Naive thymus-derived CD4-positive, alpha-beta T cell (primary cell): ENCODE measurements around the gene SERPINE2. TPM values are rescaled to one million over a fixed set of nuclear protein-coding genes. Genes with fewer than 3 reads are reported as not detected.
A peak's percentile ranks its signal among the peaks of the same experiment; 100 is the strongest.

Source experiments
- ATAC-seq: fragments of 150-1000 bp; cut with Tn5 transposase; 2 replicates; pipeline ENCODE4 v1.10.0; 2021; ENCODE audit warnings: mild to moderate bottlenecking, moderate library complexity
- CTCF ChIA-PET: fragments of 350-600 bp; sonication (Branson Sonifier 250); formaldehyde crosslinking; loops from one replicate; lab custom pipeline; 2021; ENCODE audit warnings: antibody characterized with exemption; lab: Charles Lee
- POLR2A ChIA-PET: fragments of 350-600 bp; sonication (Branson Sonifier 250); formaldehyde crosslinking; loops from one replicate; lab custom pipeline; 2021; ENCODE audit warnings: antibody characterized with exemption, inconsistent platforms; lab: Charles Lee
- DNase-seq, 9 donors: peaks; one replicate each; pipeline versions ENCODE4 v3.0.0 to v3.0.0-alpha.2; 2020 to 2022; ENCODE audit warnings: mixed read lengths in 1 of 9
- H3K27ac ChIP-seq: one replicate; pipeline ENCODE4 v1.7.0; 2013; ENCODE audit warnings: mild to moderate bottlenecking, low read depth, low read length, moderate library complexity
- H3K27me3 ChIP-seq, 2 donors: one replicate each; pipeline ENCODE4 v1.7.0; 2013; ENCODE audit warnings: low read length in 2 of 2, mild to moderate bottlenecking in 2 of 2, moderate library complexity in 2 of 2; ENCODE audit not compliant: control insufficient read depth in 2 of 2, insufficient read depth in 2 of 2
- H3K36me3 ChIP-seq, 3 experiments: 1 replicate in 2 of 3; 2 replicates in 1 of 3; pipeline ENCODE4 v1.7.0; 2013; ENCODE audit warnings: low read length in 3 of 3, mild to moderate bottlenecking in 3 of 3, moderate library complexity in 1 of 3; ENCODE audit not compliant: insufficient read depth in 3 of 3, control insufficient read depth in 2 of 3
- H3K4me1 ChIP-seq, 2 donors: one replicate each; pipeline ENCODE4 v1.7.0; 2013; ENCODE audit warnings: low read length in 2 of 2, mild to moderate bottlenecking in 2 of 2, moderate library complexity in 1 of 2; ENCODE audit not compliant: control insufficient read depth in 2 of 2, insufficient read depth in 2 of 2
- H3K4me3 ChIP-seq: 2 replicates; pipeline ENCODE4 v1.7.0; 2013; ENCODE audit warnings: mild to moderate bottlenecking, low read length
- H3K9me3 ChIP-seq, 3 experiments: 1 replicate in 2 of 3; 2 replicates in 1 of 3; pipeline ENCODE4 v1.7.0; 2013; ENCODE audit warnings: low read length in 3 of 3; ENCODE audit not compliant: control insufficient read depth in 2 of 3
- H3K27ac Mint-ChIP-seq, 9 donors: one replicate each; pipeline ENCODE4 v1.8.0; 2020 to 2022; ENCODE audit warnings: mixed read lengths in 9 of 9, mild to moderate bottlenecking in 8 of 9, moderate library complexity in 5 of 9, inconsistent platforms in 2 of 9
- H3K27me3 Mint-ChIP-seq, 5 donors: one replicate each; pipeline ENCODE4 v1.8.0; 2021 to 2022; ENCODE audit warnings: mixed read lengths in 5 of 5, mild to moderate bottlenecking in 1 of 5
- H3K36me3 Mint-ChIP-seq, 5 donors: one replicate each; pipeline ENCODE4 v1.8.0; 2020 to 2022; ENCODE audit warnings: mixed read lengths in 5 of 5, mild to moderate bottlenecking in 3 of 5, inconsistent platforms in 1 of 5
- H3K4me1 Mint-ChIP-seq, 7 donors: one replicate each; pipeline ENCODE4 v1.8.0; 2020 to 2022; ENCODE audit warnings: mixed read lengths in 7 of 7, mild to moderate bottlenecking in 3 of 7, inconsistent platforms in 1 of 7
- H3K4me3 Mint-ChIP-seq, 10 donors: one replicate each; pipeline ENCODE4 v1.8.0; 2020 to 2022; ENCODE audit warnings: mild to moderate bottlenecking in 10 of 10, mixed read lengths in 10 of 10, moderate library complexity in 6 of 10, inconsistent platforms in 2 of 10
- H3K9me3 Mint-ChIP-seq, 11 donors: one replicate each; pipeline ENCODE4 v1.8.0; 2020 to 2022; ENCODE audit warnings: mixed read lengths in 11 of 11, mild to moderate bottlenecking in 4 of 11, inconsistent platforms in 1 of 11, moderate library complexity in 1 of 11
- intact Hi-C, 2 donors: fragments of 100-400 bp; cut with micrococcal nuclease; formaldehyde crosslinking; loops; one replicate each; pipeline ENCODE4 v1.15.1; 2023
- polyA plus RNA-seq, 2 donors: library from polyadenylated mRNA; unstranded; fragments of 300-500 nt; fragmentation: Illumina TruSeq; gene quantifications; one replicate each; pipeline ENCODE4 v1.2.3, GENCODE V29; 2021
- total RNA-seq, 6 experiments: library from RNA in 5 of 6; stranded (reverse) in 5 of 6; gene quantifications; 1 replicate in 5 of 6; 2 replicates in 1 of 6; pipeline ENCODE4 v1.2.3 and lab custom pipeline; 2021 to 2026

SERPINE2 gene
- total and polyA plus RNA-seq, 7 experiments from 2014 or later: 5.2 to 46.7 (median 14.7) TPM

DNA sequence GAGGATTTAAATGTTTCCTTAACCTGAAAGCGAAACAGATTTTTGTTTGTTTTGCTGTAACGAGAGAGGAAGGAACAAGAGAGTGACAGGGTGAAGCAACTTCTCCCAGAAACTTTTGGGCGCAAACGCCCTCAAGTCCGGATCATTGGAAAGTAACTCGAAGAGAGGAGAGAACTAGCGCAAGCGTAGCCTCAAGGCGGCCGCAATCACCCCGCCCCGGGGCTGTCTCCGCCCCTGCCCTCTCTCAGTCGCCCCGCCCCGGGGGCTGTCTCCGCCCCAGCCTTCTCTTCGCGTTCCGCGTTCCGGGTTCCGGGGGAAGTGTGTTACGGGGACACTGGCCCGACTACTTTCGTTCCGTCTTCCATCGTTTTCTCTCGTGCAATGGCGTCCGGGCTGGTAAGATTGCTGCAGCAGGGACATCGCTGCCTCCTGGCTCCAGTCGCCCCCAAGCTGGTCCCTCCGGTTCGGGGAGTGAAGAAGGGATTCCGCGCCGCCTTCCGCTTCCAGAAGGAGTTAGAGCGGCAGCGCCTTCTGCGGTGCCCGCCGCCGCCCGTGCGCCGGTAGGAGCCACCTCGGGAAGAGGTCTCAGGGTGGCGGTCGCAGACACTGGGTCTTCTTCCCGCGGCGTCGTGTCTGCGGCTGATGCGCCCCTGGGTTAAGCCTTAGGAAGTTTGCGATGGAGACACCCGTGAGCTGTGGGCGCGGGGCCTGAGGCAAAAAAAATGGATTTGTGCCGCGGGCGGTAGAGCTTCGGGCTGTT lies 81.8 kb downstream of the SERPINE2 start, which contains the start of gene MRPL44:
Gene MRPL44 (plus strand): TSS at position 372 of the 760 bp plus-strand sequence. CDS start 10 bp downstream, at position 382.
- H3K27ac ChIP-seq: peak within 1 kb of the TSS; percentile 81
- H3K9me3 ChIP-seq: no peaks in the 10 kb centered on the region
- H3K9me3 Mint-ChIP-seq: peaks cover 0 to 4% (median 0%) of the 10 kb centered on the region in 11 donors
- ChIA-PET CTCF (interaction anchor here (0.8 to 2.1 kb wide), 3 partner anchors 13 to 413 kb away, joined by 3 to 10 read pairs (median 4); no protein-coding TSS in a partner anchor), POLR2A (interaction anchor here (0.8 to 2.8 kb wide), 6 partner anchors 11 to 70 kb away, joined by 3 to 30 read pairs (median 4); partner anchors contain the start of gene WDFY1)
- H3K27me3 Mint-ChIP-seq: no peaks in the 10 kb centered on the region
- H3K36me3 ChIP-seq: peaks cover 0 to 5% (median 0%) of the 10 kb centered on the region in 3 experiments
- intact Hi-C loops: loop anchor here (1.0 to 10.0 kb wide), 15 partner anchors 8 to 1300 kb away; partner anchors contain the start of genes AP1S3 (in 2 of the 2), CUL3 (in 2 of the 2), WDFY1 (in 2 of the 2) and ACSL3 (in 1 of the 2)
- no peaks in the 10 kb centered on the region for H3K27me3 ChIP-seq
- peak within 1 kb of the TSS; percentile 90 to 97 (median 94) for H3K4me3 Mint-ChIP-seq
- peak within 1 kb of the TSS; percentile 78 to 98 (median 95) for H3K27ac Mint-ChIP-seq
- peak within 1 kb of the TSS; percentile 90 for H3K4me3 ChIP-seq
- peaks cover 33 to 70% (median 58%) of the 10 kb centered on the region in 7 donors for H3K4me1 Mint-ChIP-seq
- H3K36me3 Mint-ChIP-seq: peaks cover 4 to 21% (median 17%) of the 10 kb centered on the region in 5 donors
- DNase-seq (peak; percentile 92 to 99 (median 96)), ATAC-seq (peak; percentile 100)
- H3K4me1 ChIP-seq: peaks cover 40 to 48% of the 10 kb centered on the region in 2 donors

DNA sequence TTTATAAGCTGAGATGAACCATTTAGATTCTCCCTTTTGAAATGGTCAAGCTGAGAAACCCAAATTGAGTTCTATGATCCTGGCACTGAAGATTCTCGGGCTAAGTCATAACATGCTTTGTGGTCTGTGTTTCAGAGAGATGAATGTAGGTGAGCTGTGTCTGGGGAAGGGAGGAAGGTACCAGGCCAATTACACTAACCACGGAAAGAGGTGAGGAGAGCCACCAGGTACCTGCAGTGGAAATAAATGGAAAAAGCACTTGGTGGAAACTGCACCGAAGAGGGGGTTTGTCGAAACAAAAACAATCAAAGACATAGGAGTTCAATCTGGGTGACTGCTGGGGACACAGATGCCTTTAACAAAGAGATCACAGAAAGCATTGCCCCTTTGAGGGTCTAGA lies 82.8 kb downstream of the SERPINE2 start:
- no peak for ATAC-seq
- Mint-ChIP-seq H3K27ac (peak overlapping the region; percentile 54 to 98 (median 94)), H3K9me3 (peaks cover 0 to 4% (median 0%) of the 10 kb centered on the region in 11 donors)

DNA sequence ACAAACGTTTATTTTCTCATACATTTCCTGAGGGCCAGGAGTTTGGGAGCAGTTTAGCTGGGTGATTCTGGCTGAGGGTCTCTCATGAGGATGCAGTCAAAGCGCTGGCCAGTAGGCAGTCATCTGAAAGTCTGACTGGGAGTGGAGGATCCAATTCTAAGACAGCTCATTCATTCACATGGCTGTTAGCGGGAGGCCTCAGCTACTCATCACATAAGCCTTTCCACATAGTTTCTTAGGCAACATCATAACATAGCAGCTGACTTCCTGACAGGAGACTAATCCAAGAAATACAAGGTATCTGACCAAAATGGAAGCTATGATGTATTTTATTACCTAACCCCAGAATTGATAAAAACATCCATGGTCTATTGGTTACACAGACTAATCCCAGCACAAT lies 84.7 kb downstream of the SERPINE2 start:
- H3K27me3 ChIP-seq: no peaks in the 10 kb centered on the region
- H3K4me1 Mint-ChIP-seq: peaks cover 17 to 63% (median 51%) of the 10 kb centered on the region in 7 donors
- H3K4me1 ChIP-seq: peaks cover 12 to 39% of the 10 kb centered on the region in 2 donors
- no peaks in the 10 kb centered on the region for H3K9me3 ChIP-seq
- peaks cover 0 to 2% (median 0%) of the 10 kb centered on the region in 5 donors for H3K36me3 Mint-ChIP-seq
- no peak for ATAC-seq
- H3K4me3 ChIP-seq: no peak overlapping the region
- no peak overlapping the region for H3K27ac ChIP-seq
- no peaks in the 10 kb centered on the region for H3K27me3 Mint-ChIP-seq
- intact Hi-C loops: loop anchor here in 1 of 2 donors (10.0 kb wide), 3 partner anchors 230 to 1100 kb away; no protein-coding TSS in a partner anchor
- DNase-seq: no peak
- no peak overlapping the region for H3K4me3 Mint-ChIP-seq
- H3K9me3 Mint-ChIP-seq: peaks cover 0 to 4% (median 0%) of the 10 kb centered on the region in 11 donors
- CTCF ChIA-PET: interaction anchor here (1.3 to 1.8 kb wide), 2 partner anchors 10 to 16 kb away, joined by 4 to 8 read pairs; partner anchors contain the start of gene WDFY1
- POLR2A ChIA-PET: interaction anchor here (1.5 to 2.0 kb wide), 2 partner anchors 9 to 11 kb away, joined by 4 to 14 read pairs; partner anchors contain the start of gene WDFY1
- H3K27ac Mint-ChIP-seq: no peak overlapping the region
- peaks cover 0 to 5% (median 0%) of the 10 kb centered on the region in 3 experiments for H3K36me3 ChIP-seq

More for the DNA sequence above, 82.8 kb downstream of the SERPINE2 start:
- Mint-ChIP-seq H3K4me1 (peaks cover 25 to 66% (median 57%) of the 10 kb centered on the region in 7 donors), H3K27me3 (no peaks in the 10 kb centered on the region), H3K36me3 (peaks cover 4 to 17% (median 15%) of the 10 kb centered on the region in 5 donors), H3K4me3 (peak overlapping the region; percentile 66 to 97 (median 94))
- Histone ChIP-seq H3K9me3 (no peaks in the 10 kb centered on the region), H3K36me3 (peaks cover 0 to 5% (median 0%) of the 10 kb centered on the region in 3 experiments), H3K4me1 (peaks cover 31 to 40% of the 10 kb centered on the region in 2 donors), H3K27ac (no peak overlapping the region), H3K4me3 (no peak overlapping the region), H3K27me3 (no peaks in the 10 kb centered on the region)
- ChIA-PET CTCF (interaction anchor here (1.1 kb wide), 1 partner anchor 121 kb away, joined by 3 read pairs; no protein-coding TSS in a partner anchor), POLR2A (interaction anchor here (2.8 kb wide), 1 partner anchor 11 kb away, joined by 30 read pairs; the partner anchor contains the start of gene WDFY1)
- DNase-seq: no peak
- intact Hi-C loops: loop anchor here (2.0 to 10.0 kb wide), 9 partner anchors 91 to 1299 kb away; partner anchors contain the start of genes ACSL3 (in 1 of the 2), AP1S3 (in 1 of the 2), DOCK10 (in 1 of the 2) and FARSB (in 1 of the 2)

DNA sequence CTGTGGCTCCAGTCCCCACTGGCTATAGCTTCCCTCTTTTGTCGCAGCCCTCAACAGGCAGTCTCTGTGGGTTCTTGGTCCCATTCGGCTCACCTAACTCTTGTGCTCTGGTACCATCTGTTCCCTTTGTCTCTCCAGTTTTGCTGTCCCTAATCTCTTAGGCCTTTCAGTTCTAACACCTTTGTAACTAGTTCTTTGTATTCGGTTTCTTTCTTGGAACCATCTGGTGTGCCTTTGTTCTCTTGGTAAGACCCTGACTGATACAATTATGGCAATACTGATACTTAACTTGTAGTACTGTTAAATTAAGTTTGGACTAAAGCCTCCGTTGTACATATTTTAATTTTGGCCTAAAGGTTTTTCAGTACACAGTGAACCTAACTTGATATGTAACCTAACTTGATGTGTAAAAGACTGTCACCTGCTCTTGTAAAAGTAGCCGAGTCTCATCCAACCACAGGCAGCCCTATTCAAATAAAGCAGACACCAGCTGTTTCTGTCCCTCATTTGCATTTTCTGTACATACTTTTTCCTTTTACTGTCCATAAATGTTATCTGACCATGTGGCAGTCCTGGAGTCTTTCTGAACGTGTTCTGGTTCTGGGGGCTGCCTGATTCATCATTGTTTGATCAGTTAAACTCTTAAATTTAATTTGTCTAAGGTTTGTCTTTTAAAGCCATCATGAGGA lies 86.7 kb downstream of the SERPINE2 start:
- intact Hi-C loops: loop anchor here in 1 of 2 donors (10.0 kb wide), 3 partner anchors 228 to 1102 kb away; no protein-coding TSS in a partner anchor
- no peak for ATAC-seq
- peaks cover 0 to 1% (median 0%) of the 10 kb centered on the region in 3 experiments for H3K36me3 ChIP-seq

DNA sequence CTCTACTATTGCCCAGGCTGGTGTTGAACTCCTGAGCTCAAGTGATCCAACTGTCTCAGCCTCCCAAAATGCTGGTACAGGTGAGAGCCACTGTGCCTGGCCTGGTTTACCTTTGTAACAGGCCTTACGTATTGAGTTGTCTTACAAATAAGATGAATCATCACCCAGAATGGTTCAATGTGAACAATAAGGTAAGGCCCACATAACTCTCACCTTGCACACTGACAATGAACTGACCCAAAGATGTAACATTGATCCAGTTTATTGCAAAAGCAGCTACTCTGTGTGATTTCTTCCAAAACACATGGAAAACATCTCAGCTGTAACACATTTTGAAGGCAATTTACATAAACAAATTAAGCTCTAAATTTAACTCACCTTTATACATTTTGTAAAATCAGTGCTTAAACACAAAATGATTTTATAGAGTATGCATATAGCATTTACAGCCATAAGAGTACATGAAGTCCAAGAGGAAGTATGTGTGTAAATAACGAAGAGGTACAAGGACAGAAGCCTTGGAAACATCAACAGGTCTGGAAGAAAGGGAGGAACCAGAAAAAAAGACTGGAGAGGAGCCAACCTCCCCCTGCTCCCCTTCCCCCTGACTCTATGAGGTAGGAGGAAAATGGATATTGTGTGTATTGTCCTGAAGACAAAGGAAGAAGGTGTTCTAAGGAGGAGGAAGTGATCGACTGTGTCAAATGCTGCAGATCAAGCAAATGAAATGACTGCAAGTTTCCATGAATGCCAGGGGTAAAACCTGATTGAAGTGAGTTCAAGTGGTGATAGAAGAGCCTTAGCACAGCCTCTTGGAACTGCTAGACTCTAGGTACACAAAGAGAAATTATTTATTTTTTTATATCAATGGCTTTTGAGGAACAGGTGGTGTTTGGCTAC lies 88.4 kb downstream of the SERPINE2 start:
- Mint-ChIP-seq H3K27me3 (no peaks in the 10 kb centered on the region), H3K9me3 (no peaks in the 10 kb centered on the region), H3K4me3 (peak overlapping the region in 8 of 10 donors; percentile 26 to 69 (median 50)), H3K4me1 (peaks cover 18 to 69% (median 51%) of the 10 kb centered on the region in 7 donors), H3K27ac (peak overlapping the region in 7 of 9 donors; percentile 26 to 94 (median 69)), H3K36me3 (peaks cover 0 to 9% (median 0%) of the 10 kb centered on the region in 5 donors)
- intact Hi-C loops: loop anchor here in 1 of 2 donors (10.0 kb wide), 3 partner anchors 226 to 1104 kb away; no protein-coding TSS in a partner anchor
- Histone ChIP-seq H3K9me3 (no peaks in the 10 kb centered on the region), H3K4me3 (no peak overlapping the region), H3K36me3 (no peaks in the 10 kb centered on the region), H3K4me1 (peaks cover 10 to 29% of the 10 kb centered on the region in 2 donors), H3K27me3 (no peaks in the 10 kb centered on the region), H3K27ac (no peak overlapping the region)
- ATAC-seq (no peak), DNase-seq (no peak)
- POLR2A ChIA-PET: interaction anchor here (1.3 kb wide), 1 partner anchor 9 kb away, joined by 7 read pairs; no protein-coding TSS in a partner anchor
- CTCF ChIA-PET: no interaction called here

More for the DNA sequence above, 86.7 kb downstream of the SERPINE2 start:
- H3K27me3 Mint-ChIP-seq: no peaks in the 10 kb centered on the region
- peaks cover 0 to 9% (median 0%) of the 10 kb centered on the region in 5 donors for H3K36me3 Mint-ChIP-seq
- ChIA-PET CTCF (no interaction called here), POLR2A (no interaction called here)
- Histone ChIP-seq H3K27ac (no peak overlapping the region), H3K4me3 (no peak overlapping the region), H3K9me3 (no peaks in the 10 kb centered on the region), H3K4me1 (peaks cover 0 to 29% of the 10 kb centered on the region in 2 donors), H3K27me3 (no peaks in the 10 kb centered on the region)
- peak overlapping the region in 1 of 10 donors; percentile 22 for H3K4me3 Mint-ChIP-seq
- peak overlapping the region in 2 of 9 donors; percentile 13 to 27 for H3K27ac Mint-ChIP-seq
- peaks cover 16 to 64% (median 45%) of the 10 kb centered on the region in 7 donors for H3K4me1 Mint-ChIP-seq
- peaks cover 0 to 4% (median 0%) of the 10 kb centered on the region in 11 donors for H3K9me3 Mint-ChIP-seq
- no peak for DNase-seq
